ENCODE measurements around the gene GSN.

The GSN gene

DNA sequence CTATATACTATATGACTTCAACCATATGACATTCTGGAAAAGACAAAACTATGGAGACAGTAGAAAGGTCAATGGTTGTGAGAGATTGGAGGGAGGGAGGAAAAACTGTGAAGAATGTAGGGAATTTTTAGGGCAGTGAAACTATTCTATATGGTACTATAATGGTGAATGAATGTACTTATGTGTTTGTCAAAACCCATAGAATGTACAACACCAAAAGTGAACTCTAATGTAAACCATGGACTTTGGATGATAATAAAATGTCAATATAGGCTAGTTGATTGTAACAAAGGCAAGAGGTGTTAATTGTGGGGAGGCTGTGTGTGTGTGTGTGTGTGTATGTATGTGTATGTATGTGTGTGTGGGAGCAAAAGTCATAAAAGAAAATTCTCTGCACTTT, 112.9 kb downstream of the GSN start:
- TF ChIP-seq, protein P1, sequence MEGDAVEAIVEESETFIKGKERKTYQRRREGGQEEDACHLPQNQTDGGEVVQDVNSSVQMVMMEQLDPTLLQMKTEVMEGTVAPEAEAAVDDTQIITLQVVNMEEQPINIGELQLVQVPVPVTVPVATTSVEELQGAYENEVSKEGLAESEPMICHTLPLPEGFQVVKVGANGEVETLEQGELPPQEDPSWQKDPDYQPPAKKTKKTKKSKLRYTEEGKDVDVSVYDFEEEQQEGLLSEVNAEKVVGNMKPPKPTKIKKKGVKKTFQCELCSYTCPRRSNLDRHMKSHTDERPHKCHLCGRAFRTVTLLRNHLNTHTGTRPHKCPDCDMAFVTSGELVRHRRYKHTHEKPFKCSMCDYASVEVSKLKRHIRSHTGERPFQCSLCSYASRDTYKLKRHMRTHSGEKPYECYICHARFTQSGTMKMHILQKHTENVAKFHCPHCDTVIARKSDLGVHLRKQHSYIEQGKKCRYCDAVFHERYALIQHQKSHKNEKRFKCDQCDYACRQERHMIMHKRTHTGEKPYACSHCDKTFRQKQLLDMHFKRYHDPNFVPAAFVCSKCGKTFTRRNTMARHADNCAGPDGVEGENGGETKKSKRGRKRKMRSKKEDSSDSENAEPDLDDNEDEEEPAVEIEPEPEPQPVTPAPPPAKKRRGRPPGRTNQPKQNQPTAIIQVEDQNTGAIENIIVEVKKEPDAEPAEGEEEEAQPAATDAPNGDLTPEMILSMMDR (IDR thresholded peaks at IDR 0.05; ENCODE audit: low read depth, low read length): no peak
- H3K4me1 ChIP-seq: no peaks in the 10 kb centered on the region; the same call in 1 of the 2 replicates

More for the DNA sequence above, 112.9 kb downstream of the GSN start:
- H3K27me3 ChIP-seq: no peaks in the 10 kb centered on the region
- DNase-seq: no peak
- no peak overlapping the region for H3K4me3 ChIP-seq (ENCODE audit: low read depth, low read length)
- no peaks in the 10 kb centered on the region for H3K9me3 ChIP-seq
- H3K36me3 ChIP-seq: no peaks in the 10 kb centered on the region
